ENCODE data around the gene NOA1.

- TF ChIP-seq POLR2AphosphoS5 (IDR thresholded peaks at IDR 0.05; ENCODE audit: borderline replicate concordance, low read depth, low read length) (no peak), EZH2 (IDR thresholded peaks at IDR 0.05) (no peak)
Observed at GRCh38 chr4:56940403-56940802, 37.0 kb downstream of the NOA1 start.

Measured in SK-N-MC (cell line).